IMR-90 (cell line): ENCODE data around the gene ATP1A2. TPM values are rescaled to one million over a fixed set of nuclear protein-coding genes. Genes with fewer than 3 reads are reported as not detected.

Source experiments
- ATAC-seq: fragments of 200-7000 bp; cut with Tn5 transposase; 2 replicates; pipeline ENCODE4 v1.9.1; 2020; ENCODE audit warnings: low read depth, mild to moderate bottlenecking, moderate library complexity
- BruUV-seq: library from RNA; stranded (reverse); fragments of 400-500 nt; replicated peaks from 2 replicates; lab custom pipeline; 2021; lab: Mats Ljungman, UMichigan
- CTCF ChIA-PET: fragments of 300-600 bp; formaldehyde crosslinking; extraction: SDS; loops from one replicate; lab custom pipeline; 2021; ENCODE audit warnings: antibody characterized with exemption; lab: Yijun Ruan, JAX
- POLR2A ChIA-PET: fragments of 300-600 bp; sonication (Branson Sonifier 250); formaldehyde crosslinking; loops from one replicate; lab custom pipeline; 2022; ENCODE audit warnings: antibody characterized with exemption; ENCODE audit not compliant: unreplicated experiment; lab: Charles Lee
- DNase-seq: peaks from one replicate; pipeline ENCODE4 v3.0.0; 2013
- H2AFZ ChIP-seq: replicated peaks from 2 replicates; pipeline ENCODE3; 2013; ENCODE audit warnings: low read length, mild to moderate bottlenecking; ENCODE audit not compliant: poor library complexity
- H2AK5ac ChIP-seq: 2 replicates; pipeline ENCODE4 v1.6.1; 2013; ENCODE audit warnings: low read depth, low read length, inconsistent platforms
- H2AK9ac ChIP-seq: replicated peaks from 2 replicates; pipeline ENCODE3; 2013; ENCODE audit warnings: mild to moderate bottlenecking, low read depth, low read length, moderate library complexity; ENCODE audit not compliant: poor library complexity
- H2BK120ac ChIP-seq: 2 replicates; pipeline ENCODE4 v1.6.1; 2013; ENCODE audit warnings: low read depth, low read length, inconsistent platforms
- H2BK15ac ChIP-seq: 3 replicates; pipeline ENCODE4 v1.6.1; 2013; ENCODE audit warnings: low read depth, low read length, inconsistent platforms
- H2BK20ac ChIP-seq: 2 replicates; pipeline ENCODE4 v1.6.1; 2013; ENCODE audit warnings: low read depth, mild to moderate bottlenecking, inconsistent platforms, low read length, moderate library complexity
- H2BK5ac ChIP-seq: 2 replicates; pipeline ENCODE4 v1.6.1; 2013; ENCODE audit warnings: mild to moderate bottlenecking, low read depth, low read length, inconsistent platforms; ENCODE audit not compliant: poor library complexity, severe bottlenecking
- H3K14ac ChIP-seq: replicated peaks from 2 replicates; pipeline ENCODE4 v1.6.1; 2013; ENCODE audit warnings: low read depth, low read length, inconsistent platforms
- H3K18ac ChIP-seq: 2 replicates; pipeline ENCODE4 v1.6.1; 2013; ENCODE audit warnings: low read depth, low read length, control low read depth
- H3K23ac ChIP-seq: 2 replicates; pipeline ENCODE4 v1.6.1; 2013; ENCODE audit warnings: low read depth, low read length, inconsistent platforms
- H3K27ac ChIP-seq: 2 replicates; pipeline ENCODE4 v1.5.1; 2013; ENCODE audit warnings: mild to moderate bottlenecking, control low read depth, low read length; ENCODE audit not compliant: insufficient read depth
- H3K27me3 ChIP-seq: 2 replicates; pipeline ENCODE4 v1.6.1; 2013; ENCODE audit warnings: low read length; ENCODE audit not compliant: control insufficient read depth, insufficient read depth
- H3K36me3 ChIP-seq: 2 replicates; pipeline ENCODE4 v1.6.1; 2013; ENCODE audit warnings: low read length, mixed read lengths; ENCODE audit not compliant: control insufficient read depth, insufficient read depth
- H3K4ac ChIP-seq: 2 replicates; pipeline ENCODE4 v1.6.1; 2013; ENCODE audit warnings: low read depth, low read length, inconsistent platforms
- H3K4me1 ChIP-seq: 2 replicates; pipeline ENCODE4 v1.6.1; 2013; ENCODE audit warnings: low read length, mixed read lengths; ENCODE audit not compliant: control insufficient read depth, insufficient read depth
- H3K4me2 ChIP-seq: 2 replicates; pipeline ENCODE4 v1.6.1; 2013; ENCODE audit warnings: low read depth, mild to moderate bottlenecking, control low read depth, low read length, moderate library complexity
- H3K4me3 ChIP-seq: 2 replicates; pipeline ENCODE4 v1.5.1; 2013; ENCODE audit warnings: low read depth, mild to moderate bottlenecking, control low read depth, low read length, moderate library complexity; ENCODE audit not compliant: insufficient read depth
- H3K56ac ChIP-seq: 2 replicates; pipeline ENCODE4 v1.6.1; 2013; ENCODE audit warnings: low read length, inconsistent platforms; ENCODE audit not compliant: insufficient read depth; ENCODE audit errors: extremely low read depth
- H3K79me1 ChIP-seq, 2 experiments: 2 replicates each; pipeline ENCODE4 v1.6.1; 2013; ENCODE audit warnings: low read length in 2 of 2, inconsistent platforms in 1 of 2, low read depth in 1 of 2
- H3K9ac ChIP-seq: 2 replicates; pipeline ENCODE4 v1.6.1; 2013; ENCODE audit warnings: low read depth, low read length, control low read depth
- H3K9me1 ChIP-seq: 2 replicates; pipeline ENCODE4 v1.6.1; 2013; ENCODE audit warnings: low read length, inconsistent platforms; ENCODE audit not compliant: insufficient read depth
- H3K9me3 ChIP-seq: 2 replicates; pipeline ENCODE4 v1.6.1; 2013; ENCODE audit warnings: low read length; ENCODE audit not compliant: control insufficient read depth, insufficient read depth
- H4K20me1 ChIP-seq: 2 replicates; pipeline ENCODE4 v1.6.1; 2013; ENCODE audit warnings: low read length, inconsistent platforms; ENCODE audit not compliant: insufficient read depth
- H4K5ac ChIP-seq: 2 replicates; pipeline ENCODE4 v1.6.1; 2013; ENCODE audit warnings: mild to moderate bottlenecking, low read depth, low read length, control low read depth
- H4K8ac ChIP-seq, 2 experiments: 2 replicates each; pipeline ENCODE4 v1.6.1; 2013; ENCODE audit warnings: low read depth in 2 of 2, low read length in 2 of 2, control low read depth in 1 of 2, inconsistent platforms in 1 of 2
- H4K91ac ChIP-seq: 2 replicates; pipeline ENCODE4 v1.6.1; 2013; ENCODE audit warnings: low read depth, low read length, inconsistent platforms; ENCODE audit not compliant: insufficient read depth
- MAFK ChIP-seq: IDR thresholded peaks from 2 replicates; pipeline ENCODE4 v1.6.1; 2012; ENCODE audit warnings: low read depth, low read length, improper control_type of control experiment
- MXI1 ChIP-seq: IDR thresholded peaks from 2 replicates; pipeline ENCODE4 v1.6.1; 2012; ENCODE audit warnings: low read depth, mild to moderate bottlenecking, low read length, moderate library complexity, borderline replicate concordance
- SMC3 ChIP-seq: fragments of 150-350 bp; IDR thresholded peaks from 2 replicates; pipeline ENCODE4 v1.6.1; 2016; ENCODE audit warnings: low read depth, mild to moderate bottlenecking, antibody characterized with exemption, low read length, moderate library complexity
- WGBS, 2 experiments: methylation state at CpG; one replicate each; pipeline versions ENCODE4 v1.1.5 to v1.1.7; 2013; ENCODE audit warnings: missing lambda C conversion rate in 2 of 2; ENCODE audit not compliant: insufficient read length in 1 of 2; ENCODE audit errors: extremely low coverage in 2 of 2; 5-methylcytosine and 5-hydroxymethylcytosine counted together
- dilution Hi-C: fragments of 300-500 bp; cut with HindIII; formaldehyde crosslinking; loops from one replicate; pipeline ENCODE4 v1.14.3; 2018; ENCODE audit warnings: low sequenced_read_pairs; ENCODE audit not compliant: unreplicated experiment
- in situ Hi-C: fragments of 300-500 bp; cut with MboI; formaldehyde crosslinking; loops from 3 replicates; pipeline ENCODE4 v1.14.3; 2019; ENCODE audit warnings: low sequenced_read_pairs, inconsistent platforms, mixed read lengths
- intact Hi-C: fragments of 100-400 bp; cut with micrococcal nuclease; formaldehyde crosslinking; loops from 2 replicates; pipeline ENCODE4 v1.10.0; 2022
- polyA plus RNA-seq, 3 experiments: library from polyadenylated mRNA; depleted of rRNA; stranded (reverse); fragments of >200 nt; gene quantifications; 2 replicates each; pipeline ENCODE4 v1.2.3, GENCODE V29; 2012; ENCODE audit warnings: low replicate concordance in 1 of 3
- total RNA-seq: library from RNA; depleted of rRNA; stranded (reverse); fragments of >200 nt; gene quantifications from 2 replicates; pipeline ENCODE4 v1.2.3, GENCODE V29; 2012

The ATP1A2 gene
- total and polyA plus RNA-seq, 2 of the 4 experiments (the other 2 are of a cell fraction), result under 0.01 to 0.15 TPM

DNA sequence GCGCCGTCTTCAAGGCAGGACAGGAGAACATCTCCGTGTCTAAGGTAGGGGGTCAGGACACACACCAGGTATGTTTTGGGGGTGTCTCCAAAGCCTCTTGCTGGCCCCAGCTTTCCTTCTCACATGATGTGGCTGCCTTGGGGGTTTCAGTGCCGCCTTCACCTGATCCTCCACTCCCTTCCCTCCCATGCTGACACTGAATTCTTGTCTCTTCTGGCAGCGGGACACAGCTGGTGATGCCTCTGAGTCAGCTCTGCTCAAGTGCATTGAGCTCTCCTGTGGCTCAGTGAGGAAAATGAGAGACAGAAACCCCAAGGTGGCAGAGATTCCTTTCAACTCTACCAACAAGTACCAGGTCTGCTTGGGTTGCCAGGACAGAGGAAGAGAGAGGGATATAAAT is 13.5 kb downstream of the ATP1A2 start:
- ATAC-seq, result no peak
- Histone ChIP-seq H4K91ac (no peak overlapping the region), H3K4ac (no peak overlapping the region), H3K36me3 (no peaks in the 10 kb centered on the region), H3K4me3 (no peak overlapping the region), H3K9me3 (no peaks in the 10 kb centered on the region), H3K79me1 (no peaks in the 10 kb centered on the region), H3K27ac (no peak overlapping the region), H3K14ac (no peak overlapping the region), H2BK20ac (no peak overlapping the region), H2BK120ac (no peak overlapping the region), H2BK5ac (no peak overlapping the region), H3K23ac (no peak overlapping the region), H2BK15ac (no peak overlapping the region), H3K4me1 (peaks cover 13% of the 10 kb centered on the region), H2AK5ac (no peak overlapping the region), H4K20me1 (no peaks in the 10 kb centered on the region), H2AK9ac (no peak overlapping the region), H4K8ac (no peak overlapping the region), H3K56ac (no peak overlapping the region), H3K9ac (no peak overlapping the region), H3K4me2 (no peak overlapping the region), H3K27me3 (peaks cover 18% of the 10 kb centered on the region), H4K5ac (no peak overlapping the region), H3K9me1 (peaks cover 20% of the 10 kb centered on the region), H3K18ac (no peak overlapping the region), H2AFZ (no peak overlapping the region)
- POLR2A ChIA-PET, result no interaction called here
- intact Hi-C loops (no loop called here), in situ Hi-C loops (no loop called here), dilution Hi-C loops (no loop called here)
- BruUV-seq, result no TSS peak
- WGBS, 2 experiments, result no CpG with 5 or more reads among the region's 5 CpGs
- DNase-seq, result peak; percentile 38
- CTCF ChIA-PET, result interaction anchor here (1.4 kb wide), 1 partner anchor 13 kb away, joined by 3 read pairs; no protein-coding TSS in a partner anchor
- TF ChIP-seq MAFK (no peak), SMC3 (no peak), MXI1 (no peak)
